HG02884 (cell line): ENCODE measurements around the gene CUEDC2.
A peak's percentile ranks its signal among the peaks of the same experiment; 100 is the strongest.

ENCODE experiments used
- ATAC-seq: cut with Tn5 transposase; IDR thresholded peaks from one replicate; pipeline ENCODE4 v1.9.1; 2021; ENCODE audit warnings: mild to moderate bottlenecking, moderate library complexity; ENCODE audit not compliant: unreplicated experiment

The CUEDC2 gene

GRCh38 chr10:102399217-102400021, 33.0 kb downstream of the CUEDC2 start:
- peak; percentile 49 for ATAC-seq

- no peak for ATAC-seq
Observed at GRCh38 chr10:102398172-102399020, 34.0 kb downstream of the CUEDC2 start.

- no peak for ATAC-seq
Observed at GRCh38 chr10:102397222-102398171, 34.9 kb downstream of the CUEDC2 start.

GRCh38 chr10:102396730-102397151, 35.6 kb downstream of the CUEDC2 start:
- no peak for ATAC-seq

GRCh38 chr10:102396317-102396650, 36.1 kb downstream of the CUEDC2 start:
- ATAC-seq: no peak

- no peak for ATAC-seq
Observed at GRCh38 chr10:102395400-102396316, 36.7 kb downstream of the CUEDC2 start, which contains the start of gene NFKB2. TSS of gene NFKB2 (plus strand) at chr10:102395705. CDS start at chr10:102395960, 255 bp downstream.

- no peak for ATAC-seq
Observed at GRCh38 chr10:102394801-102395399, 37.5 kb downstream of the CUEDC2 start.

- ATAC-seq: peak; percentile 60
Observed at GRCh38 chr10:102394079-102394800, 38.1 kb downstream of the CUEDC2 start.

GRCh38 chr10:102393411-102394078, 38.8 kb downstream of the CUEDC2 start:
- ATAC-seq: no peak

- no peak for ATAC-seq
Observed at GRCh38 chr10:102392306-102392705, 40.1 kb downstream of the CUEDC2 start.

- ATAC-seq: no peak
Observed at GRCh38 chr10:102389894-102390293, 42.5 kb downstream of the CUEDC2 start.

- ATAC-seq: no peak
Observed at GRCh38 chr10:102384606-102385429, 47.6 kb downstream of the CUEDC2 start.

- no peak for ATAC-seq
Observed at GRCh38 chr10:102384053-102384452, 48.3 kb downstream of the CUEDC2 start.

GRCh38 chr10:102382871-102383270, 49.5 kb downstream of the CUEDC2 start:
- ATAC-seq: no peak

GRCh38 chr10:102381983-102382382, 50.4 kb downstream of the CUEDC2 start:
- ATAC-seq: no peak

- no peak for ATAC-seq
Observed at GRCh38 chr10:102379383-102379782, 53.0 kb downstream of the CUEDC2 start.

GRCh38 chr10:102376901-102377300, 55.5 kb downstream of the CUEDC2 start:
- ATAC-seq: no peak
